ENCODE results near the gene ZNF383.
"Not testable (repeated sequence)": the region's sequence is repeated elsewhere in the genome, so short reads cannot be mapped to it uniquely, and the experiment has no call there.

The ZNF383 gene

GRCh38 chr19:37251308-37252229 lies 33.6 kb downstream of the ZNF383 start:
- H3K27ac ChIP-seq, result peak overlapping the region; percentile 41
- TF ChIP-seq, protein P1, sequence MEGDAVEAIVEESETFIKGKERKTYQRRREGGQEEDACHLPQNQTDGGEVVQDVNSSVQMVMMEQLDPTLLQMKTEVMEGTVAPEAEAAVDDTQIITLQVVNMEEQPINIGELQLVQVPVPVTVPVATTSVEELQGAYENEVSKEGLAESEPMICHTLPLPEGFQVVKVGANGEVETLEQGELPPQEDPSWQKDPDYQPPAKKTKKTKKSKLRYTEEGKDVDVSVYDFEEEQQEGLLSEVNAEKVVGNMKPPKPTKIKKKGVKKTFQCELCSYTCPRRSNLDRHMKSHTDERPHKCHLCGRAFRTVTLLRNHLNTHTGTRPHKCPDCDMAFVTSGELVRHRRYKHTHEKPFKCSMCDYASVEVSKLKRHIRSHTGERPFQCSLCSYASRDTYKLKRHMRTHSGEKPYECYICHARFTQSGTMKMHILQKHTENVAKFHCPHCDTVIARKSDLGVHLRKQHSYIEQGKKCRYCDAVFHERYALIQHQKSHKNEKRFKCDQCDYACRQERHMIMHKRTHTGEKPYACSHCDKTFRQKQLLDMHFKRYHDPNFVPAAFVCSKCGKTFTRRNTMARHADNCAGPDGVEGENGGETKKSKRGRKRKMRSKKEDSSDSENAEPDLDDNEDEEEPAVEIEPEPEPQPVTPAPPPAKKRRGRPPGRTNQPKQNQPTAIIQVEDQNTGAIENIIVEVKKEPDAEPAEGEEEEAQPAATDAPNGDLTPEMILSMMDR (conservative IDR thresholded peaks at IDR 0.05; ENCODE audit: low read depth), result no peak
- POLR2A ChIA-PET (ENCODE audit: low non-redundant PET), result interaction anchor here (0.5 kb wide), 1 partner anchor 16 kb away, joined by 3 read pairs; no protein-coding TSS in a partner anchor
- CTCF ChIA-PET, result interaction anchor here (0.7 kb wide), 1 partner anchor 144 kb away, joined by 3 read pairs; no protein-coding TSS in a partner anchor
- DNase-seq (ENCODE audit: low spot score), result peak; percentile 85

DNA sequence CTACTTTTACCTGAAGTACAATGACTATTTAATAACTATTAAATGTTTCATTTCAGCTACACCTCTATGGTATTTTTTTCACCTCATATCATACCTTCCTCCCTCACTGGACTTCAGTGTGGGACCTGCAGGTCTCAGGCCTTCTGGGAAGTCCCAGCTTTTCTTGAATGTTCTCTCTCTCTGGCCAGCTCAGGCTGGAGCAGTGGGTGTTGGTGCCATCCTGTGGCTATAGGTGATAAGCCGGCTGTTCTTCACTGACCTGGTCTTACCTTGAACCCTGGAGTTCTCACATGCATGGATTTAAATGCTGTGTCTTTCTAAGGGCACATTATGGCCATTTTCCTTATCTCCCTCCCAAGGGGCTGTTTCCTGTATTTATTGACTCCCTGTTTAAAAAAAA lies 45.0 kb downstream of the ZNF383 start:
- DNase-seq (ENCODE audit: low spot score); H3K27ac ChIP-seq; CTCF ChIA-PET; POLR2A ChIA-PET (ENCODE audit: low non-redundant PET): not testable (repeated sequence)

DNA sequence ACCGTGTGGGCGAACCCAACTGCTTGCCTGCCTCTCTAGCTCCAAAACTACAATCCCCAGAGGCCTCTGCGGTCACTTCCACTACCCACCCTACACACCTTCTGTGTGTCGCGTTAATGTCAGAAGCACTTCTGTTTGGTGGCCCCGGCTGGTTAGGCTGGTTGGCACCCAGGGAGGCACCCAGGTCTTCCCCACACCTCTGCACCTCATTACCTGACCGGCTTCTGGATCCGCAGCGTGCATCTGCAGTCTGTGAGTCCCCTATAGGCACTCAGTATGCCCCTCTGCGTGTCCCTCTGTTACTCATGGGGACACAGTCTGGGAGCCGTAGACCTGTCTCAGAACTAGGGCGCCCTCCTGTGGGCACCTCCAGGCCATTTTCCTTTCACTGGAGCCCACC lies 49.0 kb downstream of the ZNF383 start:
- DNase-seq (ENCODE audit: low spot score); CTCF ChIA-PET; H3K27ac ChIP-seq; POLR2A ChIA-PET (ENCODE audit: low non-redundant PET): not testable (repeated sequence)

- POLR2A ChIA-PET (ENCODE audit: low non-redundant PET); CTCF ChIA-PET; H3K27ac ChIP-seq; DNase-seq (ENCODE audit: low spot score): not testable (repeated sequence)
Observed at GRCh38 chr19:37267755-37268154, 49.7 kb downstream of the ZNF383 start.

DNA sequence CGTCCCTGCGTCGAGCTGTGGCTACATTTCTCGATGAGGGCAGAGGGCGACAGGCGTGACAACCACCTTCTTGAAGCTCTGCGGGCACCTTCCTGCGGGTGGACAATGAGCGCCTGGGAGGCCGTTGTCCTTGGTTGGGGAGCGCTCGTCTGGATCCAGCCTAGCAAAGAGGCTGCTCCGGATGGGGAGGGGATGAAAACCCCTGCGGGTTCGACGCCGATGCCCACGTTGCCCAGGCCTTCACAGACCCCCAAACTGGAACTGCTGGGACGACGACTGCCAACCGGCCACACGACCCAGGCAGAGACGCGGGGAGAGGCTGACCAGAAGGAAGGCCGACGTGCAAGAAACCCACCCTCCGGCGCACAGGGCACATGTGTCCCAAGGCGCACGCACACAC lies 62.6 kb downstream of the ZNF383 start:
- DNase-seq (ENCODE audit: low spot score); H3K27ac ChIP-seq; POLR2A ChIA-PET (ENCODE audit: low non-redundant PET); CTCF ChIA-PET: not testable (repeated sequence)

GRCh38 chr19:37284020-37284419 lies 66.0 kb downstream of the ZNF383 start:
- DNase-seq (ENCODE audit: low spot score), result not testable (repeated sequence)

GRCh38 chr19:37289229-37289628 lies 71.2 kb downstream of the ZNF383 start:
- H3K27ac ChIP-seq; POLR2A ChIA-PET (ENCODE audit: low non-redundant PET); DNase-seq (ENCODE audit: low spot score); CTCF ChIA-PET: not testable (repeated sequence)

More at GRCh38 chr19:37284020-37284419, 66.0 kb downstream of the ZNF383 start:
- CTCF ChIA-PET; POLR2A ChIA-PET (ENCODE audit: low non-redundant PET); H3K27ac ChIP-seq: not testable (repeated sequence)

- CTCF ChIA-PET; DNase-seq (ENCODE audit: low spot score); POLR2A ChIA-PET (ENCODE audit: low non-redundant PET); H3K27ac ChIP-seq: not testable (repeated sequence)
Observed at GRCh38 chr19:37292998-37293939, 75.3 kb downstream of the ZNF383 start.

DNA sequence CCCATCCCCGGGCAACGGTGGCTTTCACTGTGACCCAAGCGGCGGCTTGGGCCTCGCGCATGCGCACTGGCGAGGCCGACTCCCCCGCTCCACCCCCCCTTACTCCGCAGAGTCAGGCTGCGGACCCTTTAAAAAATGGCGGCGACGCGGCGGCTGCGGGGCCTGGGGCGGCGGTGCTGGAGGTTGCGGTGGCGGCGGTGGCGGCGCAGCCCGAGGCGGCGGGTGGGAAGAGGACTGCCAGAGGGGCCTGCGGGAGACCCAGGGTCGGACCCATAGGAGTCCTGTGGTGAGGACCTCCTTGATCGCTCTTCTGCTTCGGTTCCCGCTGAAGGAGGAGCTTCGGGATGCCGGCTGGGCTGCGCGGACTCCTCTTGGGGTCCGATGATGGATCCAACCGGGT lies 76.2 kb downstream of the ZNF383 start:
- DNase-seq (ENCODE audit: low spot score); H3K27ac ChIP-seq; CTCF ChIA-PET; POLR2A ChIA-PET (ENCODE audit: low non-redundant PET): not testable (repeated sequence)
